HCT116 (cell line): ENCODE results near the gene SVBP. TPM values are rescaled to one million over a fixed set of nuclear protein-coding genes. Genes with fewer than 3 reads are reported as not detected.

ENCODE experiments used
- ATAC-seq: fragments of 200-7000 bp; cut with Tn5 transposase; 2 replicates; pipeline ENCODE4 v1.9.1; 2020; ENCODE audit warnings: mild to moderate bottlenecking, moderate library complexity
- BruUV-seq: library from RNA; stranded (reverse); fragments of 400-500 nt; replicated peaks from 2 replicates; lab custom pipeline; 2021; lab: Mats Ljungman, UMichigan
- CTCF ChIA-PET: fragments of 300-600 bp; sonication (Branson Sonifier 250); formaldehyde crosslinking; loops from one replicate; lab custom pipeline; 2021; ENCODE audit warnings: antibody characterized with exemption; lab: Charles Lee
- POLR2A ChIA-PET: fragments of 300-600, 350-600 bp; sonication (Branson Sonifier 250); formaldehyde crosslinking; loops from one replicate; lab custom pipeline; 2021; ENCODE audit warnings: antibody characterized with exemption; lab: Charles Lee
- RAD21 ChIA-PET, 2 experiments: fragments of 300-600 bp; sonication (Branson Sonifier 250); formaldehyde crosslinking; loops; one replicate each; lab custom pipeline; 2023; ENCODE audit warnings: low total read pairs in 2 of 2; ENCODE audit not compliant: uncharacterized antibody in 2 of 2, unreplicated experiment in 2 of 2, low non-redundant PET in 1 of 2; lab: Charles Lee
- DNase-seq: peaks from one replicate; pipeline ENCODE4 v3.0.0-alpha.2; 2010; ENCODE audit warnings: low read depth, low spot score
- H2AFZ ChIP-seq: fragments of 200-600 bp; shearing (Covaris generic), sonication (generic); 2 replicates; pipeline ENCODE4 v1.6.1; 2017; ENCODE audit warnings: low read depth, mixed run types, mixed read lengths, antibody characterized with exemption, low read length; ENCODE audit not compliant: poor library complexity, severe bottlenecking
- H3K27ac ChIP-seq: 2 replicates; pipeline ENCODE4 v1.5.1; 2012; ENCODE audit warnings: low read depth, low read length
- H3K27me3 ChIP-seq: fragments of 200-600 bp; sonication (generic); 2 replicates; pipeline ENCODE4 v1.6.1; 2016; ENCODE audit warnings: mixed run types, low read length, mixed read lengths; ENCODE audit not compliant: insufficient read depth
- H3K36me3 ChIP-seq, 2 experiments: fragments of 200-500 bp in 1 of 2; fragments of 200-600 bp in 1 of 2; sonication (Bioruptor generic) in 1 of 2; sonication (generic) in 1 of 2; 2 replicates each; pipeline versions ENCODE4 v1.5.1 to v1.6.1; 2014 to 2016; ENCODE audit warnings: low read length in 2 of 2, inconsistent platforms in 1 of 2, mixed read lengths in 1 of 2, mixed run types in 1 of 2; ENCODE audit not compliant: insufficient read depth in 2 of 2, control insufficient read depth in 1 of 2
- H3K4me1 ChIP-seq, 2 experiments: fragments of 200-600 bp in 1 of 2; sonication (generic) in 1 of 2; 2 replicates each; pipeline versions ENCODE4 v1.5.1 to v1.6.1; 2012 to 2017; ENCODE audit warnings: low read length in 2 of 2, inconsistent platforms in 1 of 2, mild to moderate bottlenecking in 1 of 2, mixed read lengths in 1 of 2, mixed run types in 1 of 2, moderate library complexity in 1 of 2; ENCODE audit not compliant: insufficient read depth in 2 of 2, control insufficient read depth in 1 of 2
- H3K4me2 ChIP-seq: fragments of 200-600 bp; sonication (generic); 2 replicates; pipeline ENCODE4 v1.6.1; 2017; ENCODE audit warnings: mixed run types, low read length, mixed read lengths
- H3K4me3 ChIP-seq, 2 experiments: fragments of 200-600 bp in 1 of 2; sonication (generic) in 1 of 2; replicated peaks in 1 of 2; 2 replicates each; pipeline ENCODE4 v1.5.1; 2011 to 2016; ENCODE audit warnings: low read length in 2 of 2, control low read depth in 1 of 2, low read depth in 1 of 2, mild to moderate bottlenecking in 1 of 2, mixed read lengths in 1 of 2, mixed run types in 1 of 2
- H3K79me2 ChIP-seq: fragments of 200-600 bp; sonication (generic); 2 replicates; pipeline ENCODE4 v1.6.1; 2017; ENCODE audit warnings: mild to moderate bottlenecking, mixed run types, low read length, moderate library complexity, mixed read lengths; ENCODE audit not compliant: insufficient read depth
- H3K9ac ChIP-seq: fragments of 200-600 bp; sonication (generic); 2 replicates; pipeline ENCODE4 v1.6.1; 2016; ENCODE audit warnings: low read length, mixed read lengths
- H3K9me2 ChIP-seq: fragments of 200-600 bp; sonication (generic), shearing (Covaris generic); 2 replicates; pipeline ENCODE4 v1.6.1; 2017; ENCODE audit warnings: mixed run types, mild to moderate bottlenecking, moderate library complexity; ENCODE audit not compliant: insufficient read depth
- H3K9me3 ChIP-seq, 2 experiments: fragments of 200-500 bp in 1 of 2; fragments of 200-600 bp in 1 of 2; sonication (Bioruptor generic) in 1 of 2; sonication (generic) in 1 of 2; 2 replicates each; pipeline ENCODE4 v1.6.1; 2014 to 2017; ENCODE audit warnings: low read length in 2 of 2, mixed read lengths in 2 of 2, inconsistent platforms in 1 of 2, low read depth in 1 of 2, mild to moderate bottlenecking in 1 of 2, mixed run types in 1 of 2, moderate library complexity in 1 of 2; ENCODE audit not compliant: control insufficient read depth in 1 of 2, insufficient read depth in 1 of 2
- H4K20me1 ChIP-seq: fragments of 200-600 bp; sonication (generic), shearing (Covaris generic); 2 replicates; pipeline ENCODE4 v1.6.1; 2017; ENCODE audit warnings: mixed run types, mild to moderate bottlenecking, moderate library complexity; ENCODE audit not compliant: insufficient read depth
- CEBPB ChIP-seq: IDR thresholded peaks from 2 replicates; pipeline ENCODE4 v1.6.1; 2012; ENCODE audit warnings: low read depth
- EZH2 ChIP-seq: fragments of 200-600 bp; sonication (generic); IDR thresholded peaks from 2 replicates; pipeline ENCODE4 v1.6.1; 2017; ENCODE audit warnings: antibody characterized with exemption, mixed run types
- FOSL1 ChIP-seq: IDR thresholded peaks from 2 replicates; pipeline ENCODE4 v1.6.1; 2012; ENCODE audit warnings: low read depth
- JUND ChIP-seq: IDR thresholded peaks from 2 replicates; pipeline ENCODE4 v1.6.1; 2012
- POLR2A ChIP-seq: IDR thresholded peaks from 2 replicates; pipeline ENCODE4 v1.7.0; 2011; ENCODE audit warnings: borderline replicate concordance; ENCODE audit not compliant: insufficient read depth, insufficient read length; ENCODE audit errors: extremely low read depth
- POLR2AphosphoS5 ChIP-seq: IDR thresholded peaks from 2 replicates; pipeline ENCODE4 v1.6.1; 2011; ENCODE audit warnings: mild to moderate bottlenecking, low read depth, low read length, moderate library complexity
- SIN3A ChIP-seq: IDR thresholded peaks from 2 replicates; pipeline ENCODE4 v1.6.1; 2012; ENCODE audit warnings: low read depth
- SRF ChIP-seq: IDR thresholded peaks from 2 replicates; pipeline ENCODE4 v1.6.1; 2012; ENCODE audit warnings: low read depth
- ZFX ChIP-seq: fragments of 450-650 bp; IDR thresholded peaks from 2 replicates; pipeline ENCODE4 v1.6.1; 2017
- ZNF274 ChIP-seq: fragments of 200-500 bp; sonication (Bioruptor generic); IDR thresholded peaks from 2 replicates; pipeline ENCODE4 v1.6.1; 2014; ENCODE audit warnings: mild to moderate bottlenecking, low read depth, low read length, inconsistent platforms
- intact Hi-C: fragments of 100-400 bp; cut with micrococcal nuclease; formaldehyde crosslinking; loops from 2 replicates; pipeline ENCODE4 v1.10.0; 2022
- total RNA-seq: library from RNA; stranded (reverse); gene quantifications from one replicate; pipeline ENCODE4 v1.2.1, GENCODE V29; 2021; ENCODE audit not compliant: unreplicated experiment
- TF ChIP-seq, protein P1 (sequence below): IDR thresholded peaks from 2 replicates; pipeline ENCODE4 v1.6.1; 2012; ENCODE audit warnings: low read depth
- TF ChIP-seq, protein P2 (sequence below), 3 experiments: fragments of 200-600 bp in 1 of 3; sonication (generic) in 1 of 3; IDR thresholded peaks in 2 of 3; conservative IDR thresholded peaks in 1 of 3; 2 replicates each; pipeline ENCODE4 v1.5.1; 2012 to 2017; ENCODE audit warnings: low read depth in 2 of 3, low read length in 2 of 3, antibody characterized with exemption in 1 of 3, borderline replicate concordance in 1 of 3, control low read depth in 1 of 3, mild to moderate bottlenecking in 1 of 3, mixed read lengths in 1 of 3, mixed run types in 1 of 3, moderate library complexity in 1 of 3; ENCODE audit not compliant: insufficient read depth in 1 of 3
- TF ChIP-seq, protein P3 (sequence below): IDR thresholded peaks from 2 replicates; pipeline ENCODE4 v1.6.1; 2011; ENCODE audit warnings: mild to moderate bottlenecking, low read length, moderate library complexity; ENCODE audit not compliant: insufficient replicate concordance; ENCODE audit errors: extremely low read depth

Gene SVBP
- total RNA-seq, 1 experiment from 2014 or later, result 14.4 TPM

DNA sequence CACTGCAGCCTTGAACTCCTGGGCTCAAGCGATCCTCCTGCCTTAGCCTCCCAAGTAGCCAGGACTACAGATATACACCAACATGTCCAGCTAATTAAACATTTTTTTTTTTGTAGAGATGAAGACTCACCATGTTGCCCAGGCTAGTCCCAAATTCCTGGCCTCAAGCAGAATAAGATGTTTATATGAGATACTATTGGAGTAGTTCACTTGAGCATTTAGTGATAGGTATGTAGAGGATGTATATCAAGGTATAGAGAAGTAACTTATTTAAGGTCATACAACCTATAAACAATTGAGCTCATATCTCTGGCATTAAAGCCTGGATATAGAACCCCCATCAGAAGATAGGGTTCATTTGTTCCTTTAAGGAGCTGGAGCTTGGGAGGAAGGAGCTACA is 37.0 kb downstream of the SVBP start:
- Histone ChIP-seq H3K4me3 (no peak overlapping the region), H3K36me3 (peaks cover 9 to 10% of the 10 kb centered on the region in 2 experiments; a peak in 2 of 4 replicates), H3K9me2 (no peaks in the 10 kb centered on the region), H3K9me3 (no peaks in the 10 kb centered on the region), H3K27ac (no peak overlapping the region), H3K4me2 (no peak overlapping the region), H3K4me1 (peaks cover 0 to 4% of the 10 kb centered on the region in 2 experiments; a peak in 1 of 4 replicates), H2AFZ (no peak overlapping the region), H4K20me1 (no peaks in the 10 kb centered on the region), H3K79me2 (no peaks in the 10 kb centered on the region), H3K9ac (no peak overlapping the region), H3K27me3 (no peaks in the 10 kb centered on the region)
- ATAC-seq, result no peak
- intact Hi-C loops, result no loop called here
- ChIA-PET RAD21 (no interaction called here), POLR2A (interaction anchor here (1.0 kb wide), 1 partner anchor 143 kb away, joined by 3 read pairs; no protein-coding TSS in a partner anchor), CTCF (interaction anchor here (1.3 to 7.1 kb wide), 3 partner anchors 9 to 293 kb away, joined by 3 to 96 read pairs (median 4); no protein-coding TSS in a partner anchor)
- no peak for DNase-seq
- no TSS peak for BruUV-seq
- TF ChIP-seq, protein P1, sequence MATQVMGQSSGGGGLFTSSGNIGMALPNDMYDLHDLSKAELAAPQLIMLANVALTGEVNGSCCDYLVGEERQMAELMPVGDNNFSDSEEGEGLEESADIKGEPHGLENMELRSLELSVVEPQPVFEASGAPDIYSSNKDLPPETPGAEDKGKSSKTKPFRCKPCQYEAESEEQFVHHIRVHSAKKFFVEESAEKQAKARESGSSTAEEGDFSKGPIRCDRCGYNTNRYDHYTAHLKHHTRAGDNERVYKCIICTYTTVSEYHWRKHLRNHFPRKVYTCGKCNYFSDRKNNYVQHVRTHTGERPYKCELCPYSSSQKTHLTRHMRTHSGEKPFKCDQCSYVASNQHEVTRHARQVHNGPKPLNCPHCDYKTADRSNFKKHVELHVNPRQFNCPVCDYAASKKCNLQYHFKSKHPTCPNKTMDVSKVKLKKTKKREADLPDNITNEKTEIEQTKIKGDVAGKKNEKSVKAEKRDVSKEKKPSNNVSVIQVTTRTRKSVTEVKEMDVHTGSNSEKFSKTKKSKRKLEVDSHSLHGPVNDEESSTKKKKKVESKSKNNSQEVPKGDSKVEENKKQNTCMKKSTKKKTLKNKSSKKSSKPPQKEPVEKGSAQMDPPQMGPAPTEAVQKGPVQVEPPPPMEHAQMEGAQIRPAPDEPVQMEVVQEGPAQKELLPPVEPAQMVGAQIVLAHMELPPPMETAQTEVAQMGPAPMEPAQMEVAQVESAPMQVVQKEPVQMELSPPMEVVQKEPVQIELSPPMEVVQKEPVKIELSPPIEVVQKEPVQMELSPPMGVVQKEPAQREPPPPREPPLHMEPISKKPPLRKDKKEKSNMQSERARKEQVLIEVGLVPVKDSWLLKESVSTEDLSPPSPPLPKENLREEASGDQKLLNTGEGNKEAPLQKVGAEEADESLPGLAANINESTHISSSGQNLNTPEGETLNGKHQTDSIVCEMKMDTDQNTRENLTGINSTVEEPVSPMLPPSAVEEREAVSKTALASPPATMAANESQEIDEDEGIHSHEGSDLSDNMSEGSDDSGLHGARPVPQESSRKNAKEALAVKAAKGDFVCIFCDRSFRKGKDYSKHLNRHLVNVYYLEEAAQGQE, result no peak
- no peak for TF ChIP-seq SRF

GRCh38 chr1:42779725-42780124 is 37.5 kb downstream of the SVBP start:
- Histone ChIP-seq H3K27me3 (no peaks in the 10 kb centered on the region), H3K9me2 (no peaks in the 10 kb centered on the region), H3K36me3 (peaks cover 11 to 13% of the 10 kb centered on the region in 2 experiments; a peak in 3 of 4 replicates), H3K4me1 (peaks cover 0 to 4% of the 10 kb centered on the region in 2 experiments; a peak in 1 of 4 replicates), H3K9me3 (no peaks in the 10 kb centered on the region), H2AFZ (no peak overlapping the region), H3K9ac (no peak overlapping the region), H3K27ac (no peak overlapping the region), H3K4me3 (no peak overlapping the region), H4K20me1 (no peaks in the 10 kb centered on the region), H3K79me2 (no peaks in the 10 kb centered on the region), H3K4me2 (no peak overlapping the region)
- DNase-seq, result no peak
- no peak for ATAC-seq
- RAD21 ChIA-PET, result no interaction called here
- no TSS peak for BruUV-seq
- POLR2A ChIA-PET, result interaction anchor here (1.0 kb wide), 1 partner anchor 143 kb away, joined by 3 read pairs; no protein-coding TSS in a partner anchor
- CTCF ChIA-PET, result interaction anchor here (1.3 to 7.1 kb wide), 3 partner anchors 9 to 294 kb away, joined by 3 to 96 read pairs (median 4); no protein-coding TSS in a partner anchor
- intact Hi-C loops, result no loop called here
- TF ChIP-seq ZFX (no peak), CEBPB (no peak), FOSL1 (no peak), SIN3A (no peak), POLR2AphosphoS5 (no peak), ZNF274 (no peak), EZH2 (no peak), JUND (no peak), POLR2A (no peak)
- TF ChIP-seq, protein P2, sequence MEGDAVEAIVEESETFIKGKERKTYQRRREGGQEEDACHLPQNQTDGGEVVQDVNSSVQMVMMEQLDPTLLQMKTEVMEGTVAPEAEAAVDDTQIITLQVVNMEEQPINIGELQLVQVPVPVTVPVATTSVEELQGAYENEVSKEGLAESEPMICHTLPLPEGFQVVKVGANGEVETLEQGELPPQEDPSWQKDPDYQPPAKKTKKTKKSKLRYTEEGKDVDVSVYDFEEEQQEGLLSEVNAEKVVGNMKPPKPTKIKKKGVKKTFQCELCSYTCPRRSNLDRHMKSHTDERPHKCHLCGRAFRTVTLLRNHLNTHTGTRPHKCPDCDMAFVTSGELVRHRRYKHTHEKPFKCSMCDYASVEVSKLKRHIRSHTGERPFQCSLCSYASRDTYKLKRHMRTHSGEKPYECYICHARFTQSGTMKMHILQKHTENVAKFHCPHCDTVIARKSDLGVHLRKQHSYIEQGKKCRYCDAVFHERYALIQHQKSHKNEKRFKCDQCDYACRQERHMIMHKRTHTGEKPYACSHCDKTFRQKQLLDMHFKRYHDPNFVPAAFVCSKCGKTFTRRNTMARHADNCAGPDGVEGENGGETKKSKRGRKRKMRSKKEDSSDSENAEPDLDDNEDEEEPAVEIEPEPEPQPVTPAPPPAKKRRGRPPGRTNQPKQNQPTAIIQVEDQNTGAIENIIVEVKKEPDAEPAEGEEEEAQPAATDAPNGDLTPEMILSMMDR (IDR thresholded peaks at IDR 0.05 in 2 of 3, conservative IDR thresholded peaks at IDR 0.05 in 1 of 3; ENCODE audit: borderline replicate concordance in 1 of 3, insufficient read depth in 1 of 3, low read depth in 2 of 3, low read length in 2 of 3), result no peak
- TF ChIP-seq, protein P3, sequence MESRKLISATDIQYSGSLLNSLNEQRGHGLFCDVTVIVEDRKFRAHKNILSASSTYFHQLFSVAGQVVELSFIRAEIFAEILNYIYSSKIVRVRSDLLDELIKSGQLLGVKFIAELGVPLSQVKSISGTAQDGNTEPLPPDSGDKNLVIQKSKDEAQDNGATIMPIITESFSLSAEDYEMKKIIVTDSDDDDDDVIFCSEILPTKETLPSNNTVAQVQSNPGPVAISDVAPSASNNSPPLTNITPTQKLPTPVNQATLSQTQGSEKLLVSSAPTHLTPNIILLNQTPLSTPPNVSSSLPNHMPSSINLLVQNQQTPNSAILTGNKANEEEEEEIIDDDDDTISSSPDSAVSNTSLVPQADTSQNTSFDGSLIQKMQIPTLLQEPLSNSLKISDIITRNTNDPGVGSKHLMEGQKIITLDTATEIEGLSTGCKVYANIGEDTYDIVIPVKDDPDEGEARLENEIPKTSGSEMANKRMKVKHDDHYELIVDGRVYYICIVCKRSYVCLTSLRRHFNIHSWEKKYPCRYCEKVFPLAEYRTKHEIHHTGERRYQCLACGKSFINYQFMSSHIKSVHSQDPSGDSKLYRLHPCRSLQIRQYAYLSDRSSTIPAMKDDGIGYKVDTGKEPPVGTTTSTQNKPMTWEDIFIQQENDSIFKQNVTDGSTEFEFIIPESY, result no peak
